Mesenchymal stem cell (in vitro differentiated cells and primary cell): Measurements from ENCODE around the gene TPM3.
A peak's percentile ranks its signal among the peaks of the same experiment; 100 is the strongest.

Source experiments
- DNase-seq: peaks from one replicate; pipeline ENCODE4 v3.0.0-alpha.2; 2013
- H2AFZ ChIP-seq: one replicate; pipeline ENCODE4 v1.6.1; 2013; ENCODE audit warnings: low read depth, mild to moderate bottlenecking, control low read depth, inconsistent platforms, low read length, moderate library complexity
- H2AK5ac ChIP-seq: 2 replicates; pipeline ENCODE4 v1.6.1; 2013; ENCODE audit warnings: low read length, moderate library complexity, mild to moderate bottlenecking, inconsistent platforms; ENCODE audit not compliant: severe bottlenecking
- H2BK120ac ChIP-seq: one replicate; pipeline ENCODE4 v1.6.1; 2013; ENCODE audit warnings: low read depth, mild to moderate bottlenecking, inconsistent platforms, low read length, moderate library complexity
- H2BK12ac ChIP-seq, 2 experiments: one replicate each; pipeline ENCODE4 v1.6.1; 2013; ENCODE audit warnings: inconsistent platforms in 2 of 2, low read length in 2 of 2, mild to moderate bottlenecking in 2 of 2, moderate library complexity in 2 of 2, control low read depth in 1 of 2
- H2BK15ac ChIP-seq: one replicate; pipeline ENCODE4 v1.6.1; 2013; ENCODE audit warnings: mild to moderate bottlenecking, low read depth, inconsistent platforms; ENCODE audit not compliant: poor library complexity, severe bottlenecking
- H2BK5ac ChIP-seq: 2 replicates; pipeline ENCODE4 v1.6.1; 2013; ENCODE audit warnings: low read depth, mild to moderate bottlenecking, low read length, control low read depth, inconsistent platforms; ENCODE audit not compliant: poor library complexity, severe bottlenecking
- H3K14ac ChIP-seq, 2 experiments: one replicate each; pipeline ENCODE4 v1.6.1; 2013; ENCODE audit warnings: inconsistent platforms in 2 of 2, low read length in 2 of 2, control low read depth in 1 of 2, mild to moderate bottlenecking in 1 of 2, moderate library complexity in 1 of 2
- H3K18ac ChIP-seq, 2 experiments: one replicate each; pipeline ENCODE4 v1.6.1; 2013; ENCODE audit warnings: inconsistent platforms in 2 of 2, low read length in 2 of 2, control low read depth in 1 of 2, low read depth in 1 of 2, mild to moderate bottlenecking in 1 of 2
- H3K23ac ChIP-seq, 2 experiments: one replicate each; pipeline ENCODE4 v1.6.1; 2013; ENCODE audit warnings: inconsistent platforms in 2 of 2, low read length in 2 of 2, mild to moderate bottlenecking in 2 of 2, moderate library complexity in 2 of 2, control low read depth in 1 of 2
- H3K27ac ChIP-seq: 2 replicates; pipeline ENCODE4 v1.5.1; 2013; ENCODE audit warnings: mild to moderate bottlenecking, moderate library complexity, low read length, control low read depth, inconsistent platforms; ENCODE audit not compliant: poor library complexity, severe bottlenecking
- H3K27me3 ChIP-seq, 2 experiments: 2 replicates each; pipeline versions ENCODE4 v1.6.1 to v1.7.0; 2013; ENCODE audit warnings: low read length in 2 of 2, mild to moderate bottlenecking in 2 of 2, moderate library complexity in 2 of 2, control low read depth in 1 of 2, inconsistent platforms in 1 of 2; ENCODE audit not compliant: control insufficient read depth in 1 of 2, insufficient read depth in 1 of 2
- H3K36me3 ChIP-seq, 2 experiments: 2 replicates each; pipeline versions ENCODE4 v1.6.1 to v1.7.0; 2013; ENCODE audit warnings: low read length in 2 of 2, control low read depth in 1 of 2, inconsistent platforms in 1 of 2, low read depth in 1 of 2, mild to moderate bottlenecking in 1 of 2; ENCODE audit not compliant: insufficient read depth in 2 of 2, control insufficient read depth in 1 of 2
- H3K4ac ChIP-seq, 2 experiments: one replicate each; pipeline ENCODE4 v1.6.1; 2013; ENCODE audit warnings: inconsistent platforms in 2 of 2, low read length in 2 of 2, mild to moderate bottlenecking in 2 of 2, moderate library complexity in 2 of 2, control low read depth in 1 of 2, low read depth in 1 of 2
- H3K4me1 ChIP-seq: 2 replicates; pipeline ENCODE4 v1.6.1; 2013; ENCODE audit warnings: low read depth, low read length, control low read depth; ENCODE audit not compliant: control insufficient read depth, insufficient read depth
- H3K4me2 ChIP-seq: 2 replicates; pipeline ENCODE4 v1.6.1; 2013; ENCODE audit warnings: low read length, mild to moderate bottlenecking, inconsistent platforms; ENCODE audit not compliant: poor library complexity, severe bottlenecking
- H3K4me3 ChIP-seq, 2 experiments: 2 replicates each; pipeline versions ENCODE4 v1.5.1 to v1.7.0; 2013; ENCODE audit warnings: low read length in 2 of 2, mild to moderate bottlenecking in 2 of 2, control low read depth in 1 of 2, low read depth in 1 of 2; ENCODE audit not compliant: insufficient read depth in 1 of 2
- H3K79me1 ChIP-seq: replicated peaks from 2 replicates; pipeline ENCODE4 v1.6.1; 2013; ENCODE audit warnings: mild to moderate bottlenecking, control low read depth, low read length, inconsistent platforms; ENCODE audit not compliant: poor library complexity, severe bottlenecking
- H3K9ac ChIP-seq: 2 replicates; pipeline ENCODE4 v1.7.0; 2013; ENCODE audit warnings: mild to moderate bottlenecking, low read length, moderate library complexity
- H3K9me3 ChIP-seq: 2 replicates; pipeline ENCODE4 v1.7.0; 2013; ENCODE audit warnings: mild to moderate bottlenecking, low read length; ENCODE audit not compliant: control insufficient read depth
- H4K8ac ChIP-seq: one replicate; pipeline ENCODE4 v1.6.1; 2013; ENCODE audit warnings: inconsistent platforms, mild to moderate bottlenecking, low read length, moderate library complexity
- H4K91ac ChIP-seq: one replicate; pipeline ENCODE4 v1.6.1; 2013; ENCODE audit warnings: mild to moderate bottlenecking, low read length, inconsistent platforms
- WGBS: methylation state at CpG from one replicate; pipeline ENCODE4 v1.1.7; 2013; ENCODE audit warnings: mixed read lengths; 5-methylcytosine and 5-hydroxymethylcytosine counted together

TPM3 gene

GRCh38 chr1:154219541-154219940 lies 27.6 kb upstream of the TPM3 start:
- Histone ChIP-seq H2AFZ (no peak overlapping the region), H2BK12ac (peak overlapping the region in 1 of 2 experiments; percentile 6), H3K4me1 (peaks cover 4% of the 10 kb centered on the region), H4K8ac (no peak overlapping the region), H3K9me3 (no peaks in the 10 kb centered on the region), H3K14ac (no peak overlapping the region), H3K36me3 (peaks cover 10 to 30% of the 10 kb centered on the region in 2 experiments), H3K79me1 (peaks cover 2% of the 10 kb centered on the region), H3K27me3 (no peaks in the 10 kb centered on the region), H3K23ac (peak overlapping the region in 1 of 2 experiments; percentile 59), H3K4ac (peak overlapping the region in 1 of 2 experiments; percentile 82), H3K4me3 (peak overlapping the region; percentile 45 to 99), H4K91ac (no peak overlapping the region), H3K4me2 (peak overlapping the region; percentile 74), H2AK5ac (no peak overlapping the region), H3K27ac (no peak overlapping the region), H2BK5ac (no peak overlapping the region), H2BK120ac (no peak overlapping the region), H3K18ac (peak overlapping the region in 1 of 2 experiments; percentile 21), H2BK15ac (no peak overlapping the region), H3K9ac (peak overlapping the region; percentile 100)
- no peak for DNase-seq
- WGBS: 49% methylated on average over 4 of the region's 5 CpGs

- Histone ChIP-seq H2AK5ac (no peak overlapping the region), H3K4me3 (peak overlapping the region in 1 of 2 experiments; percentile 99), H2BK5ac (no peak overlapping the region), H3K23ac (no peak overlapping the region), H2BK12ac (no peak overlapping the region), H4K8ac (no peak overlapping the region), H3K9me3 (no peaks in the 10 kb centered on the region), H3K9ac (peak overlapping the region; percentile 100), H3K36me3 (peaks cover 13 to 39% of the 10 kb centered on the region in 2 experiments), H3K4me1 (peaks cover 4% of the 10 kb centered on the region), H2BK15ac (no peak overlapping the region), H3K14ac (no peak overlapping the region), H4K91ac (no peak overlapping the region), H3K27me3 (no peaks in the 10 kb centered on the region), H3K79me1 (peaks cover 5% of the 10 kb centered on the region), H2AFZ (no peak overlapping the region), H3K4ac (no peak overlapping the region), H3K27ac (no peak overlapping the region), H3K4me2 (no peak overlapping the region), H2BK120ac (no peak overlapping the region), H3K18ac (no peak overlapping the region)
- WGBS: 94% methylated on average over 3 of the region's 3 CpGs
- DNase-seq: no peak
These were observed 26.6 kb upstream of the TPM3 start for GRCh38 chr1:154218545-154218944.

DNA sequence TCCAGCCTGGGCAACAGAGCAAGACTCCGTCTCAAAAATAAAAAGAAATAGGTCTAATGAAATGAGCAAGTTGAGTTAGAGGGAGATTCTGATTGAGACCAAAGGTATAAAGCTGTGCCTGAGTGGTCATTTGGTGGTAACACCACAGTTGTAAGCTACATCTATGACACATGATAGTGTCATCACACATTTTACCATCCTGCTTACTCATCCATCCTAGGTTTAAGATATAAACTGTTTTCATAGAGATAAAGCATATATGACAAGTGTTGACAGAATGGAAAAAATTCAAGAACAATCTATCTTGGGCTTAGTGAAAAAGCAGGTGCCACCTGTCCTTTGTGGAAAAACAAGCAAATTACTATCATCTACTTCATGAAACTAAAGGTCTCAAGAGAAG lies 21.4 kb upstream of the TPM3 start:
- peaks cover 3% of the 10 kb centered on the region for H3K4me1 ChIP-seq
- no peak overlapping the region for H3K23ac ChIP-seq
- H2BK120ac ChIP-seq: no peak overlapping the region
- H3K9ac ChIP-seq: peak overlapping the region; percentile 36
- H3K79me1 ChIP-seq: peaks cover 21% of the 10 kb centered on the region
- H3K4me3 ChIP-seq: no peak overlapping the region
- H4K8ac ChIP-seq: no peak overlapping the region
- no peak overlapping the region for H2AFZ ChIP-seq
- H2BK12ac ChIP-seq: no peak overlapping the region
- no peak overlapping the region for H3K4me2 ChIP-seq
- DNase-seq: peak; percentile 50
- no peak overlapping the region for H3K27ac ChIP-seq
- no peak overlapping the region for H3K4ac ChIP-seq
- H4K91ac ChIP-seq: no peak overlapping the region
- no peak overlapping the region for H2BK15ac ChIP-seq
- no peak overlapping the region for H3K14ac ChIP-seq
- H3K36me3 ChIP-seq: peaks cover 50 to 74% of the 10 kb centered on the region in 2 experiments
- no peak overlapping the region for H2AK5ac ChIP-seq
- H3K27me3 ChIP-seq: no peaks in the 10 kb centered on the region
- no peak overlapping the region for H2BK5ac ChIP-seq
- H3K9me3 ChIP-seq: no peaks in the 10 kb centered on the region
- H3K18ac ChIP-seq: no peak overlapping the region
- 89% methylated on average over 1 of the region's 1 CpG for WGBS

GRCh38 chr1:154212083-154212482 lies 20.2 kb upstream of the TPM3 start:
- H3K4me2 ChIP-seq: no peak overlapping the region
- H4K8ac ChIP-seq: no peak overlapping the region
- H3K9me3 ChIP-seq: no peaks in the 10 kb centered on the region
- 96% methylated on average over 7 of the region's 10 CpGs for WGBS
- H3K4me3 ChIP-seq: no peak overlapping the region
- no peak overlapping the region for H2AFZ ChIP-seq
- no peak for DNase-seq
- H2BK5ac ChIP-seq: no peak overlapping the region
- H2BK120ac ChIP-seq: no peak overlapping the region
- no peak overlapping the region for H3K23ac ChIP-seq
- H3K79me1 ChIP-seq: peaks cover 26% of the 10 kb centered on the region
- no peak overlapping the region for H4K91ac ChIP-seq
- no peak overlapping the region for H2AK5ac ChIP-seq
- H3K14ac ChIP-seq: no peak overlapping the region
- H3K4me1 ChIP-seq: peaks cover 1% of the 10 kb centered on the region
- H3K36me3 ChIP-seq: peaks cover 56 to 72% of the 10 kb centered on the region in 2 experiments
- H3K27me3 ChIP-seq: no peaks in the 10 kb centered on the region
- no peak overlapping the region for H3K4ac ChIP-seq
- no peak overlapping the region for H2BK15ac ChIP-seq
- no peak overlapping the region for H3K18ac ChIP-seq
- H2BK12ac ChIP-seq: no peak overlapping the region
- no peak overlapping the region for H3K27ac ChIP-seq
- H3K9ac ChIP-seq: no peak overlapping the region
